Glomerular visceral epithelial cell (primary cell): Measurements from ENCODE around the gene MFRP.

Experiments used
- DNase-seq: peaks from one replicate; pipeline ENCODE4 v3.0.0-alpha.2; 2016; ENCODE audit errors: extremely low spot score

Gene MFRP

GRCh38 chr11:119359365-119360214 lies 13.1 kb upstream of the MFRP start:
- no peak for DNase-seq

- DNase-seq: no peak
Measured at GRCh38 chr11:119357074-119357473, 10.6 kb upstream of the MFRP start.

- peak; percentile 51 for DNase-seq
Measured at GRCh38 chr11:119356349-119357031, 10.0 kb upstream of the MFRP start.

- DNase-seq: no peak
Measured at GRCh38 chr11:119355091-119355843, 8.8 kb upstream of the MFRP start.

- DNase-seq: no peak
Measured at GRCh38 chr11:119352857-119353260, 6.4 kb upstream of the MFRP start.

GRCh38 chr11:119351232-119351631 lies 4.7 kb upstream of the MFRP start:
- DNase-seq: no peak

- DNase-seq: no peak
Measured at GRCh38 chr11:119350302-119350701, 3.8 kb upstream of the MFRP start.

GRCh38 chr11:119347940-119348605 lies 1.6 kb upstream of the MFRP start:
- DNase-seq: no peak

GRCh38 chr11:119347242-119347641 lies 737 bp upstream of the MFRP start:
- no peak for DNase-seq

GRCh38 chr11:119345685-119346084 lies 820 bp downstream of the MFRP start:
- no peak for DNase-seq

GRCh38 chr11:119344291-119345010 lies 2.1 kb downstream of the MFRP start:
- DNase-seq: no peak

GRCh38 chr11:119343726-119344125 lies 2.8 kb downstream of the MFRP start:
- DNase-seq: no peak

- no peak for DNase-seq
Measured at GRCh38 chr11:119342362-119343130, 4.0 kb downstream of the MFRP start.

GRCh38 chr11:119342023-119342300 lies 4.5 kb downstream of the MFRP start:
- no peak for DNase-seq

GRCh38 chr11:119341222-119342022 lies 5.1 kb downstream of the MFRP start:
- no peak for DNase-seq

- DNase-seq: no peak
Measured at GRCh38 chr11:119340335-119341221, 5.9 kb downstream of the MFRP start, which contains the start of gene C1QTNF5. Gene C1QTNF5, minus strand, starts transcription at chr11:119340883. Its CDS starts 486 bp downstream, at chr11:119340397.

- DNase-seq: peak; percentile 52
Measured at GRCh38 chr11:119339589-119340334, 6.7 kb downstream of the MFRP start.
